ENCODE results near the gene RBM20.

GRCh38 chr10:110613341-110613995 lies 30.7 kb upstream of the RBM20 start:
- TF ChIP-seq EZH2 (optimal IDR thresholded peaks at IDR 0.05; ENCODE audit: low read depth, low read length) (no peak), CTCF (IDR thresholded peaks at IDR 0.05; ENCODE audit: low read length) (peak; percentile 3; the same call in 1 of the 2 replicates)

All from MM.1S (cell line).